HG02852 (cell line): ENCODE results near the gene TAGLN3.

Experiments used
- ATAC-seq: cut with Tn5 transposase; IDR thresholded peaks from one replicate; pipeline ENCODE4 v1.9.1; 2021; ENCODE audit warnings: mild to moderate bottlenecking, moderate library complexity; ENCODE audit not compliant: unreplicated experiment

TAGLN3 gene

GRCh38 chr3:111998636-111999483, at the start of gene TAGLN3:
TSS of gene TAGLN3 (plus strand) at chr3:111998922. CDS start at chr3:111999423, 501 bp downstream.
- peak; percentile 45 for ATAC-seq

- ATAC-seq, result no peak
Observed at GRCh38 chr3:111949712-111950111, 49.0 kb upstream of the TAGLN3 start.

- ATAC-seq, result no peak
Observed at GRCh38 chr3:111951032-111951431, 47.7 kb upstream of the TAGLN3 start.

- ATAC-seq, result no peak
Observed at GRCh38 chr3:111952086-111952485, 46.6 kb upstream of the TAGLN3 start.

- ATAC-seq, result no peak
Observed at GRCh38 chr3:111952866-111953450, 45.8 kb upstream of the TAGLN3 start.

- ATAC-seq, result no peak
Observed at GRCh38 chr3:111954228-111954990, 44.3 kb upstream of the TAGLN3 start.

- no peak for ATAC-seq
Observed at GRCh38 chr3:111955876-111956275, 42.8 kb upstream of the TAGLN3 start.

- no peak for ATAC-seq
Observed at GRCh38 chr3:111956449-111956848, 42.3 kb upstream of the TAGLN3 start.

GRCh38 chr3:111956995-111957734, 41.6 kb upstream of the TAGLN3 start:
- no peak for ATAC-seq

- no peak for ATAC-seq
Observed at GRCh38 chr3:111961461-111962164, 37.1 kb upstream of the TAGLN3 start.

GRCh38 chr3:111963424-111963823, 35.3 kb upstream of the TAGLN3 start:
- ATAC-seq, result no peak

- no peak for ATAC-seq
Observed at GRCh38 chr3:111965484-111965883, 33.2 kb upstream of the TAGLN3 start.

GRCh38 chr3:111967068-111967467, 31.7 kb upstream of the TAGLN3 start:
- no peak for ATAC-seq

GRCh38 chr3:111967651-111968274, 31.0 kb upstream of the TAGLN3 start:
- peak; percentile 97 for ATAC-seq

GRCh38 chr3:111968319-111969054, 30.2 kb upstream of the TAGLN3 start:
- no peak for ATAC-seq

GRCh38 chr3:111970376-111970775, 28.3 kb upstream of the TAGLN3 start:
- ATAC-seq, result no peak

- ATAC-seq, result no peak
Observed at GRCh38 chr3:111971533-111972130, 27.1 kb upstream of the TAGLN3 start.

- no peak for ATAC-seq
Observed at GRCh38 chr3:111972891-111973290, 25.8 kb upstream of the TAGLN3 start.

- no peak for ATAC-seq
Observed at GRCh38 chr3:111975131-111975530, 23.6 kb upstream of the TAGLN3 start.
